Subcutaneous abdominal adipose tissue (tissue), 5 donors: ENCODE measurements around the gene TGDS.

Experiments used
- H3K27ac ChIP-seq: one replicate; pipeline ENCODE4 v1.7.0; 2013; ENCODE audit warnings: low read depth, mild to moderate bottlenecking, inconsistent platforms, low read length, moderate library complexity
- H3K27me3 ChIP-seq, 5 donors: one replicate each; pipeline ENCODE4 v1.7.0; 2013; ENCODE audit warnings: low read length in 5 of 5, inconsistent platforms in 1 of 5; ENCODE audit not compliant: control insufficient read depth in 5 of 5, insufficient read depth in 4 of 5
- H3K36me3 ChIP-seq, 5 donors: one replicate each; pipeline ENCODE4 v1.7.0; 2013; ENCODE audit warnings: low read length in 5 of 5; ENCODE audit not compliant: control insufficient read depth in 5 of 5, insufficient read depth in 5 of 5
- H3K4me1 ChIP-seq, 5 donors: one replicate each; pipeline ENCODE4 v1.7.0; 2013; ENCODE audit warnings: low read length in 5 of 5, mild to moderate bottlenecking in 3 of 5, moderate library complexity in 1 of 5; ENCODE audit not compliant: control insufficient read depth in 5 of 5, insufficient read depth in 5 of 5
- H3K4me3 ChIP-seq, 5 donors: one replicate each; pipeline ENCODE4 v1.7.0; 2013; ENCODE audit warnings: low read length in 5 of 5, low read depth in 1 of 5
- H3K9ac ChIP-seq, 5 donors: one replicate each; pipeline ENCODE4 v1.7.0; 2013; ENCODE audit warnings: low read length in 5 of 5, mild to moderate bottlenecking in 4 of 5, moderate library complexity in 3 of 5
- H3K9me3 ChIP-seq, 5 donors: one replicate each; pipeline ENCODE4 v1.7.0; 2013; ENCODE audit warnings: low read length in 5 of 5; ENCODE audit not compliant: control insufficient read depth in 5 of 5
- donor health status: healthy.
- donor health status: healthy.
- donor health status: healthy.
- donor health status: healthy.
- donor health status: healthy.

Gene TGDS

GRCh38 chr13:94620286-94620896 lies 24.4 kb upstream of the TGDS start:
- H3K27me3 ChIP-seq = no peaks in the 10 kb centered on the region
- H3K9ac ChIP-seq = no peak overlapping the region
- no peak overlapping the region for H3K27ac ChIP-seq
- peaks cover 0 to 5% (median 0%) of the 10 kb centered on the region in 5 donors for H3K4me1 ChIP-seq
- no peak overlapping the region for H3K4me3 ChIP-seq
- H3K36me3 ChIP-seq = peaks cover 13 to 50% (median 34%) of the 10 kb centered on the region in 5 donors
- no peaks in the 10 kb centered on the region for H3K9me3 ChIP-seq

- Histone ChIP-seq H3K36me3 (peaks cover 11 to 37% (median 20%) of the 10 kb centered on the region in 5 donors), H3K4me3 (no peak overlapping the region), H3K27me3 (no peaks in the 10 kb centered on the region), H3K27ac (no peak overlapping the region), H3K4me1 (peaks cover 0 to 5% (median 0%) of the 10 kb centered on the region in 5 donors), H3K9ac (no peak overlapping the region), H3K9me3 (no peaks in the 10 kb centered on the region)
Observed at GRCh38 chr13:94617389-94618000, 21.5 kb upstream of the TGDS start.

- H3K27ac ChIP-seq = no peak overlapping the region
- no peaks in the 10 kb centered on the region for H3K9me3 ChIP-seq
- no peaks in the 10 kb centered on the region for H3K27me3 ChIP-seq
- H3K4me3 ChIP-seq = no peak overlapping the region
- peaks cover 14 to 32% (median 17%) of the 10 kb centered on the region in 5 donors for H3K36me3 ChIP-seq
- peaks cover 0 to 6% (median 5%) of the 10 kb centered on the region in 5 donors for H3K4me1 ChIP-seq
- H3K9ac ChIP-seq = peak overlapping the region in 1 of 5 donors; percentile 24
Observed at GRCh38 chr13:94613051-94613450, 17.1 kb upstream of the TGDS start.

- Histone ChIP-seq H3K27ac (no peak overlapping the region), H3K27me3 (no peaks in the 10 kb centered on the region), H3K9me3 (no peaks in the 10 kb centered on the region), H3K4me1 (peaks cover 0 to 9% (median 7%) of the 10 kb centered on the region in 5 donors), H3K9ac (no peak overlapping the region), H3K4me3 (no peak overlapping the region), H3K36me3 (peaks cover 17 to 37% (median 17%) of the 10 kb centered on the region in 5 donors)
Observed at GRCh38 chr13:94612050-94612449, 16.1 kb upstream of the TGDS start.

- Histone ChIP-seq H3K4me1 (peaks cover 0 to 9% (median 9%) of the 10 kb centered on the region in 5 donors), H3K36me3 (peaks cover 17 to 41% (median 24%) of the 10 kb centered on the region in 5 donors), H3K9me3 (no peaks in the 10 kb centered on the region), H3K4me3 (no peak overlapping the region), H3K27ac (peak overlapping the region; percentile 82), H3K27me3 (no peaks in the 10 kb centered on the region), H3K9ac (no peak overlapping the region)
Observed at GRCh38 chr13:94610475-94610874, 14.5 kb upstream of the TGDS start.

- no peak overlapping the region for H3K4me3 ChIP-seq
- peak overlapping the region; percentile 82 for H3K27ac ChIP-seq
- no peaks in the 10 kb centered on the region for H3K27me3 ChIP-seq
- H3K9ac ChIP-seq = peak overlapping the region in 3 of 5 donors; percentile 30 to 71 (median 43)
- peaks cover 0 to 14% (median 9%) of the 10 kb centered on the region in 5 donors for H3K4me1 ChIP-seq
- H3K36me3 ChIP-seq = peaks cover 11 to 41% (median 21%) of the 10 kb centered on the region in 5 donors
- no peaks in the 10 kb centered on the region for H3K9me3 ChIP-seq
Observed at GRCh38 chr13:94609196-94609595, 13.2 kb upstream of the TGDS start.

- Histone ChIP-seq H3K36me3 (peaks cover 9 to 39% (median 21%) of the 10 kb centered on the region in 5 donors), H3K4me3 (no peak overlapping the region), H3K9ac (peak overlapping the region in 3 of 5 donors; percentile 30 to 71 (median 43)), H3K9me3 (no peaks in the 10 kb centered on the region), H3K4me1 (peaks cover 0 to 19% (median 14%) of the 10 kb centered on the region in 5 donors), H3K27me3 (no peaks in the 10 kb centered on the region), H3K27ac (peak overlapping the region; percentile 82)
Observed at GRCh38 chr13:94608586-94608985, 12.6 kb upstream of the TGDS start.

GRCh38 chr13:94607939-94608338 lies 12.0 kb upstream of the TGDS start:
- peak overlapping the region in 2 of 5 donors; percentile 30 to 48 for H3K9ac ChIP-seq
- no peaks in the 10 kb centered on the region for H3K27me3 ChIP-seq
- peak overlapping the region; percentile 82 for H3K27ac ChIP-seq
- H3K4me1 ChIP-seq = peaks cover 0 to 25% (median 19%) of the 10 kb centered on the region in 5 donors
- no peak overlapping the region for H3K4me3 ChIP-seq
- no peaks in the 10 kb centered on the region for H3K9me3 ChIP-seq
- H3K36me3 ChIP-seq = peaks cover 8 to 38% (median 21%) of the 10 kb centered on the region in 5 donors

GRCh38 chr13:94607056-94607455 lies 11.1 kb upstream of the TGDS start:
- H3K9me3 ChIP-seq = no peaks in the 10 kb centered on the region
- peak overlapping the region; percentile 82 for H3K27ac ChIP-seq
- H3K4me3 ChIP-seq = no peak overlapping the region
- H3K4me1 ChIP-seq = peaks cover 0 to 34% (median 27%) of the 10 kb centered on the region in 5 donors
- H3K9ac ChIP-seq = no peak overlapping the region
- no peaks in the 10 kb centered on the region for H3K27me3 ChIP-seq
- peaks cover 6 to 33% (median 19%) of the 10 kb centered on the region in 5 donors for H3K36me3 ChIP-seq

- no peaks in the 10 kb centered on the region for H3K27me3 ChIP-seq
- peak overlapping the region; percentile 82 for H3K27ac ChIP-seq
- no peaks in the 10 kb centered on the region for H3K9me3 ChIP-seq
- H3K9ac ChIP-seq = peak overlapping the region; percentile 48 to 84 (median 84)
- H3K36me3 ChIP-seq = peaks cover 2 to 19% (median 7%) of the 10 kb centered on the region in 5 donors
- peak overlapping the region; percentile 82 to 95 (median 89) for H3K4me3 ChIP-seq
- H3K4me1 ChIP-seq = peaks cover 0 to 29% (median 23%) of the 10 kb centered on the region in 5 donors
Observed at GRCh38 chr13:94602467-94602866, 6.5 kb upstream of the TGDS start.
